ENCODE data around the gene TNFRSF25. TPM values are rescaled to one million over a fixed set of nuclear protein-coding genes. Genes with fewer than 3 reads are reported as not detected.

The TNFRSF25 gene
- total RNA-seq, 2 experiments from 2014 or later: 88.5 to 92.8 TPM

DNA sequence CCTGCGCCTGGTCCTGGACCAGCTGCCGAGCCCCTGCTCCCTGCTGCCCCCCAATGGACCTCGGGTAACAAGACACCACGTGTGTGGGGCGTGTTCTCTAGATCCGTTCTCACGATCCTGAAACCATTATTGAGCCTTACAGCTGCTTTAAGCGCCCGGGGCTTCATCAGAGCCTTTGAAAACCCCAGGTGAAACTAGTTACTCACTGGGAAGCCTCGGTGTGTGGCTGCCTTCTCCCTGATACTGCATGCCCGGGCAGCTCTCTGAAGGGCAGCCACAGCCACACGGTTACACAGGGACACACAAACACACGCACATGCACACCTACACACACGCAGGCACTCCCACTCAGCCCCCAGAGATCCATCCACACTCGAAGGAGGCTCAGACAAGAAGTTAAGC is 51.5 kb downstream of the TNFRSF25 start:
- H3K9me3 Mint-ChIP-seq: no peaks in the 10 kb centered on the region
- H3K4me3 Mint-ChIP-seq: peak overlapping the region; percentile 36
- H3K27me3 Mint-ChIP-seq: peaks cover 57% of the 10 kb centered on the region
- H3K27ac Mint-ChIP-seq: peak overlapping the region; percentile 9
- ChIA-PET CTCF (interaction anchor here (0.6 to 2.1 kb wide), 12 partner anchors 9 to 168 kb away, joined by 3 to 11 read pairs (median 3); no protein-coding TSS in a partner anchor), POLR2A (interaction anchor here (0.6 kb wide), 1 partner anchor 39 kb away, joined by 3 read pairs; no protein-coding TSS in a partner anchor)
- no peaks in the 10 kb centered on the region for H3K36me3 Mint-ChIP-seq (ENCODE audit: low read depth)
- peaks cover 10% of the 10 kb centered on the region for H3K4me1 Mint-ChIP-seq
- peak; percentile 54 for DNase-seq

DNA sequence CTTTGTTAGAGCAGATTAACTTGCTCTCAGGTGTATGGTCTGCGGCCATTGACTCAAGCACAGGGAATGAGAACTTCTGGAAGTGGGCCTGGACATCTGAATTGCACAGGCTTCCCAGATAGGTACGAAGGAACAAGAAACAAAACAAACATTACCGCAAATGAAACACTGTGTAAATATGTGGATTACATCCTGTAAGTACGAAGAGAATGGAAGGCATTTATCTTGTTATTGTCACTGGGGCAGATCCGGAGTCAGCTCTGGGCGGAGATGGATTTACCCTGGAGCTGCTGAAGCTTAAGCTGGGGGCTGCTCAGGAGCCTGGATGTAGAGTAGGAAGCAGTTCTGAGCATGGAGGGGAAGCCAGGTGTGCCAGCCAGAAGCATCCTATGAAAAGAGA is 53.1 kb downstream of the TNFRSF25 start:
- Mint-ChIP-seq H3K27ac (no peak overlapping the region), H3K4me3 (no peak overlapping the region), H3K36me3 (ENCODE audit: low read depth) (no peaks in the 10 kb centered on the region), H3K4me1 (peaks cover 9% of the 10 kb centered on the region), H3K27me3 (peaks cover 54% of the 10 kb centered on the region), H3K9me3 (no peaks in the 10 kb centered on the region)
- POLR2A ChIA-PET: no interaction called here
- CTCF ChIA-PET: interaction anchor here (0.8 to 1.3 kb wide), 3 partner anchors 10 to 65 kb away, joined by 3 to 4 read pairs (median 4); no protein-coding TSS in a partner anchor
- no peak for DNase-seq

Small RNA genes within 50 kb of the gene (microRNA-seq; reads per million reads assigned to microRNA genes)
- gene MIR4252 (ENCODE audit: borderline microRNAs expressed, borderline replicate concordance): not detected

Other genes starting within 250 kb of the TNFRSF25 start
- 10 to 100 TPM; 50.4 to 53.3 TPM for gene ICMT, start 230.2 kb downstream of the TNFRSF25 start, total RNA-seq
- not detected for gene HES3, start 222.0 kb downstream of the TNFRSF25 start, total RNA-seq
- under 1 TPM; 0.85 to 0.99 TPM for gene GPR153, start 205.1 kb downstream of the TNFRSF25 start, total RNA-seq
- gene ACOT7, start 72.4 kb downstream of the TNFRSF25 start, total RNA-seq: 100 to 1,000 TPM; 101 TPM
- under 1 TPM; 0.21 to 0.30 TPM for gene HES2, start 46.3 kb downstream of the TNFRSF25 start, total RNA-seq
- under 1 TPM; 0.56 to 0.77 TPM for gene ESPN, start 41.4 kb downstream of the TNFRSF25 start, total RNA-seq
- gene PLEKHG5, start 25.5 kb upstream of the TNFRSF25 start, total RNA-seq: 1 to 10 TPM; 1.3 to 1.8 TPM
- gene NOL9, start 88.3 kb upstream of the TNFRSF25 start, total RNA-seq: 10 to 100 TPM; 42.7 to 44.5 TPM
- gene TAS1R1, start 89.1 kb upstream of the TNFRSF25 start, total RNA-seq: not detected
- 10 to 100 TPM; 40.4 to 42.9 TPM for gene ZBTB48, start 113.8 kb upstream of the TNFRSF25 start, total RNA-seq
- 10 to 100 TPM; 17.3 to 20.0 TPM for gene KLHL21, start 136.7 kb upstream of the TNFRSF25 start, total RNA-seq
- 10 to 100 TPM; 12.4 to 12.5 TPM for gene PHF13, start 147.6 kb upstream of the TNFRSF25 start, total RNA-seq
- gene THAP3, start 158.7 kb upstream of the TNFRSF25 start, total RNA-seq: 10 to 100 TPM; 18.2 to 19.5 TPM
- gene DNAJC11, start 235.6 kb upstream of the TNFRSF25 start, total RNA-seq: 10 to 100 TPM; 43.0 to 52.1 TPM

Data from activated CD4-positive, alpha-beta T cell treated with anti-CD3 and anti-CD28 coated beads, Interleukin-2, amount 10 ng/mL, durations not matched to agents 7 days and 5 days (primary cell).